ENCODE data around the gene OSBPL6. TPM values are rescaled to one million over a fixed set of nuclear protein-coding genes. Genes with fewer than 3 reads are reported as not detected.

The OSBPL6 gene
- total RNA-seq, 2 experiments from 2014 or later = 3.1 to 3.7 TPM

DNA sequence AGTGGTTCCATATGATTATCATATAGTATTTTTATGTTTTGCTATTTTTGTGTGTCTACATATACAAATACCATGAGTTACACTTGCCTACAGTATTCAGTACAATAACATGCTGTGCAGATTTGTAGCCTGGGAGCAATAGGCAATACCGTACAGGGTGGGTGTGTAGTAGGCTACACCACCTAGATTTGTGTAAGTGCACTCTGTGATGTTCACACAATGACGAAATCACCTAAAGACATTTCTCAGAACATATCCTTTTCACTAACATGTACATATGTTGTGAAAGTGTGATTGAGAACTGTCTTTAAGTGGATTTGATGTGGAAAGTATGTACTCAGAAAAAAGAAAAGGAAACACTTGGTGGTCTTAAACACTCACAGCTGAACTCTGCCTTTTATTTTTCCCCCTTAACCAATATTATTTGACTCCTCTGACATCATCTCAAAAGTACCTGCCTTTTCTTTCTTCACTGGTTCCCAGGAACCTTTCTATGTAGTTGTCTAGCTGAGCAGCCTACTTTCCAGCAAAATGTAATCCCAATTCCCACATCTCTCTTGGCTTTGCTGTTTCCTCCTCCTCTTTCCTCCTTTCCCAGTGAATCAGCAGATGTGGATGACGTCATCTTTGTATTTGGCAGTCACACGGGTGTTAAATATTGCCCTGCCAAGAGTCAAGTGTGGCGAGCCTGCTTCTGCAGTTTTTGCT is 47.7 kb downstream of the OSBPL6 start:
- H3K27me3 Mint-ChIP-seq = peaks cover 4% of the 10 kb centered on the region
- H3K4me1 Mint-ChIP-seq = no peaks in the 10 kb centered on the region
- H3K4me3 Mint-ChIP-seq = no peak overlapping the region
- no peaks in the 10 kb centered on the region for H3K9me3 Mint-ChIP-seq
- no peak for DNase-seq
- H3K36me3 Mint-ChIP-seq = no peaks in the 10 kb centered on the region
- H3K27ac Mint-ChIP-seq = no peak overlapping the region

DNA sequence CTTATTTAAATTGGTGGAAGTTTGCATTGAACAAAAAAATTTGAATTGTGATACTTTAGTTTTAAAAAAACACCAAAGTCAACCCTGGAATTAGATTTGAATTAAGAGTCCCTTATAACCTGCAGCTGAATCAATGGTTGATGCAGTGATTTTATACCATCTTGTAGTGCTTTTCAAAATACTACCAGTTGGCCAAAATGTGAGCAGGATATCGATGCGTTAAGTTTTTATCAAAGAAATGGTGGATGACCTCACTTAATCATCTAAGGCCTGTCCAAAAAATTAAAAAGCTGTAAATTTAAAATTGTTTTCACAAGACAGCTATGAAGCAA is 48.2 kb downstream of the OSBPL6 start:
- no peak overlapping the region for H3K27ac Mint-ChIP-seq
- H3K36me3 Mint-ChIP-seq = no peaks in the 10 kb centered on the region
- H3K4me1 Mint-ChIP-seq = no peaks in the 10 kb centered on the region
- H3K27me3 Mint-ChIP-seq = peaks cover 7% of the 10 kb centered on the region
- no peaks in the 10 kb centered on the region for H3K9me3 Mint-ChIP-seq
- DNase-seq = no peak
- H3K4me3 Mint-ChIP-seq = no peak overlapping the region

DNA sequence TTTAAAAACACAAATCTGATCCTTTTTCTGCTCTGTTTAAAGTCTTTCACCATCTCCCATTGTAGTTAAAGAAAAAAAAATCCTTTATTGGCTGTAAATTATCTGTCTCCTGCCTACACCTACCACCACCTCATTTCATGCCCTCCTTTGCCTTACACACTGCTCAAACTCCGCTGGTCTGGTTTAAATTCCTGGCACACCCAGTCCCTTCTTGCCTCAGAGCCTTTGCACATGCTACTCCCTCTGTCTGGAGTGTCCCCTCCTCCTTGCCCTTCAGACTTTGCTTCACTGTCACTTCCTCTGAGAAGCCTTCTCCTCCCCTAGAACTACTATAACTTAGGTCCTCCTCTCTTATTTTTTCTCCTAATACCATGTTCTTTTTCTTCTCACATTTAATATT is 49.6 kb downstream of the OSBPL6 start:
- Mint-ChIP-seq H3K27ac (no peak overlapping the region), H3K36me3 (no peaks in the 10 kb centered on the region), H3K9me3 (no peaks in the 10 kb centered on the region), H3K27me3 (peaks cover 7% of the 10 kb centered on the region), H3K4me3 (no peak overlapping the region), H3K4me1 (no peaks in the 10 kb centered on the region)
- no peak for DNase-seq

DNA sequence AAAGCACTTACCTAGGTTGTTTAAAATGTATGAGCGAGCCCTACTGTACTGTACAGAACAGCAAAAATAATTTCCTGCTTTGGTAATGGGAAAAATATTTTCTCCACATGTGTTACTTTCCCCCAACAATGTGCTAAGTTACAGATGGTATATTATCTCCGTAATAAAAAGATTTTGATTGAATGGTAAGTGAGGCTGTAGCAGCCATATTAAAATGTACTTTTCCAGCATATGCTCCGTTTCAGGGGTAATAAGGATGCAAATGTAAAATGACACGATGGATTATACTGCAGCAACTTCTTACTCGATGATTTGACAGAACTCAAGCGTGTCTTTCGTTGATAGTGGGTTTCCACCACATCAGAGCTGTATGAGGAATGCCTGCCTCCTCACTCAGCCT is 50.5 kb downstream of the OSBPL6 start:
- no peaks in the 10 kb centered on the region for H3K4me1 Mint-ChIP-seq

DNA sequence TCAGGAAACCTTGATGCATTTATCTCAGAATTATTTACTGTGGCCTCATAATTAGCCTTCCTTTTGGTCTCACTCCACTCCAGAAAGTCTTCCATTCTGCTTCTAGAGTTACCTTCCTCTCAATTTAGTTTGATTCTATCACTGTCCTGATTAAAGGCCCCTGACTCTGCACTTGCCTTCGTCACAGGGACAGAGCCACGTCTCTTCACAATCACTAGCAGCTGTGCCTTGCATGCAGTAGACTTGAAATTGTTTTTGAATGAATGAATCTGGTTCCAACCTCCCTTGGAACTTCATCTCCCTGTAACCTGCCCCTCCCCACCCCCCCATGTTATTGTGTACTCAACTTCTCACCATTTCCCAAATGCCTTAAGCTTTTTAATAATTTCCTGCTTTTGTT is 52.4 kb downstream of the OSBPL6 start:
- no peaks in the 10 kb centered on the region for H3K4me1 Mint-ChIP-seq
- H3K27me3 Mint-ChIP-seq = peaks cover 7% of the 10 kb centered on the region
- no peaks in the 10 kb centered on the region for H3K36me3 Mint-ChIP-seq
- DNase-seq = no peak
- no peak overlapping the region for H3K27ac Mint-ChIP-seq
- H3K4me3 Mint-ChIP-seq = no peak overlapping the region
- H3K9me3 Mint-ChIP-seq = no peaks in the 10 kb centered on the region

More for the DNA sequence above, 50.5 kb downstream of the OSBPL6 start:
- Mint-ChIP-seq H3K9me3 (no peaks in the 10 kb centered on the region), H3K36me3 (no peaks in the 10 kb centered on the region), H3K27ac (no peak overlapping the region), H3K4me3 (no peak overlapping the region), H3K27me3 (peaks cover 7% of the 10 kb centered on the region)
- DNase-seq = no peak

DNA sequence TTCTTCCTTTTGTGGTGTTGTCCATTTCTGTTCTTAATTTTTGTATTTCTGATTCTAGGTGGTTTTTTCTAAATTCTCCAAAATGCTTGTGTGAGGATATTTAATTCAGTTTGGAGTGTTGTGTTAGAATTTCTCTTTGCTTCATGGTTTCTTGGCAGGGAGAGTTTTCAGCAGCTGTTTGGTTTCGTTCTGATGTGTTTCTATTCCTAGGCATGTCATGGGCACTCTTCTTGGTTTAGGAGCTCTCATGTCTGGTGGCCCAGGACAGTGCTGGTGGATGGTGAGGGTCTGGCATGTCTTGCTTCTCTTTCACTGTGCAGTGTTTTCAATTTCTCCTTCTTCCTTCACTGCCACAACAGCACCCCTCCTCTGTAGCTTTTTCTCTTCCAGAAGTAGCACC is 52.9 kb downstream of the OSBPL6 start:
- DNase-seq = no peak
- H3K4me3 Mint-ChIP-seq = no peak overlapping the region
- no peak overlapping the region for H3K27ac Mint-ChIP-seq
- H3K36me3 Mint-ChIP-seq = no peaks in the 10 kb centered on the region
- H3K4me1 Mint-ChIP-seq = no peaks in the 10 kb centered on the region
- H3K9me3 Mint-ChIP-seq = no peaks in the 10 kb centered on the region
- H3K27me3 Mint-ChIP-seq = peaks cover 7% of the 10 kb centered on the region

DNA sequence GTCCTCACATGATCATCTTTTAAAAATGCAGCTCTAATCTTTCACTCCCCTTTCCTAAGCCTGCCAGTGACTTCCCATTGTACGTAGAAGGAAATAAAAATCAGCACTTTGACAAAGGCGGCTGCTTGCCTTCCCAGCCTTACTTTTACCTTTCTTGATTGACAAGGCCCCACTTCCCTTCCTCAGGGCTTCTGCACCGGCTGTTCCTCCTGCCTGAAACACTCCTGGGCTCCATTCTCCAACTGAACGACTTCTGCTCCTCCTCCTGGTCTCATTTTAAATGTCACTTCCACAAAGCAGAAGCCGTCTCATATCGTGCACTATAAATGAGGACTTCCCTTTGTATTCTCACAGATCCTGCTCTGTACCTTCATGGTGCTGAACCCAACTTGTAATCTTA is 56.1 kb downstream of the OSBPL6 start:
- H3K4me1 Mint-ChIP-seq = no peaks in the 10 kb centered on the region
- no peak overlapping the region for H3K27ac Mint-ChIP-seq
- H3K36me3 Mint-ChIP-seq = no peaks in the 10 kb centered on the region
- no peak for DNase-seq
- no peak overlapping the region for H3K4me3 Mint-ChIP-seq
- H3K9me3 Mint-ChIP-seq = no peaks in the 10 kb centered on the region
- H3K27me3 Mint-ChIP-seq = peaks cover 7% of the 10 kb centered on the region

DNA sequence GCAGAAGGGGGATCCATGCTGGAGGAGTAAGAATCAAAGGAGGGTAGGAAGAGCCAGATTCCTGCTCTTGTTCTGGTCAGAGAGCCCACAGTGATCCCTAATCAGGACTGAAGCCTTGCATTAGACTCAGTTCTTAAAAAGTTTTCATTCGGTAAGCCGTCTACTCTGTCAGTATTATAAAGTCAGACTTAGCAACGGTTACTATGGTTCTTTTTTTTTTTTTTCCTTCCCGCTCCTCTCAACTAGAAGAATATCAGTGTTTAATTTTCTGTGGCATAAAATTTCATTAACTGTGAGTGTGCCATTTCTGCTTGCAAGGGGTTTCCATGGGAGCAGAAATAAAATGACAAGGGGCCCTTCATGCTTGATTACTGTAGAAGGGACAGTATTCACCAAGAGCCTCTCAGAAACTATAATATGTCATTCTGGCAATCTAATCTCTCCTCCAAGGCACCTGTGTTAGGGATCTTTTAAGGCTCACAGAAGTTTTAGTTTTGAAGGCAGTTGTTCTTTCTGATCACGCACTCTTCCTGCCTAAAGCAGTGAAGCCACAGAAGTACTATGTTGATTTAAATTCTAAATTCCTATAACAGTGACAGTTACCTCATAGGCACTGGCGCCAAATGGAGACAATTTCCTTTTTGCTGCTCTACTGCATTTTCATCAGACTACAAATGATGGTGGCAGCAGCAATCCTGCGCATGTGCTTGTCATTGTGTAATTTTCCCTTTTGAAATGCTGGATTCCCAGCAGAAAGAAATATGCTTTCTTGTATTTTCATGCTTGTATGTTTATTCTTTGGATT is 57.0 kb downstream of the OSBPL6 start:
- DNase-seq = no peak
- Mint-ChIP-seq H3K27me3 (peaks cover 4% of the 10 kb centered on the region), H3K27ac (no peak overlapping the region), H3K4me3 (no peak overlapping the region), H3K9me3 (no peaks in the 10 kb centered on the region), H3K4me1 (no peaks in the 10 kb centered on the region), H3K36me3 (no peaks in the 10 kb centered on the region)

DNA sequence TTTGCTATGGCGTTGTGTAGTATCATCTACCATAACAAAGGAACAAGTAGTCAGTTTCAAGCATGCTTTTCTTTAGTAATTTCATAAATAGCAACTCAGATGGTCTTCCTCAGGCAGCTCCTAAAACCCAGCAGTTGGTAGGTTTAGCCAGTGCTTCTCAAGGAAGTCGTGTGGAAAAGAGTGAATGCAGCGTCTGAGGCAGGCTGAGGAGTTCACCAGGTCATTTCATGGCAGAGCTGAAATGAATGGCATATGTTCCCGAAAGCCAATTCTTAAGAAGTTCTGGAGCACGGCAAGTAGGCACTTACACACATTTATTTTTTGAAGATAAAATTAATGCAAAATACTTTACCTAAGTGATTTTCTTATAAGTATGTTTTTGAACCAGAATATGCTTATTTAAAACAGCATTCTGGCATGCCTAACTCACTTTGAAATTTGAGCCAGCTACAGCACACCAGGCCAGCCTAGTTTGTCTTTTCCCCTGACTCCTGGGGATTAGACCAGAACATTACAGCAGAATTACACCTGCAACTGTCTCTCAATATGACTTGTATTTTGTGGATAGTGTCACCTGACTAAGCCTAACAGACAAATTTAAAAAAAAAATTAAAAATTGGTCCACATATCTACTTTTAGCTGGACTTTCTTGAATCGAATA is 62.2 kb downstream of the OSBPL6 start:
- Mint-ChIP-seq H3K9me3 (no peaks in the 10 kb centered on the region), H3K4me1 (no peaks in the 10 kb centered on the region), H3K4me3 (no peak overlapping the region), H3K27me3 (no peaks in the 10 kb centered on the region), H3K36me3 (no peaks in the 10 kb centered on the region), H3K27ac (no peak overlapping the region)
- DNase-seq = no peak

DNA sequence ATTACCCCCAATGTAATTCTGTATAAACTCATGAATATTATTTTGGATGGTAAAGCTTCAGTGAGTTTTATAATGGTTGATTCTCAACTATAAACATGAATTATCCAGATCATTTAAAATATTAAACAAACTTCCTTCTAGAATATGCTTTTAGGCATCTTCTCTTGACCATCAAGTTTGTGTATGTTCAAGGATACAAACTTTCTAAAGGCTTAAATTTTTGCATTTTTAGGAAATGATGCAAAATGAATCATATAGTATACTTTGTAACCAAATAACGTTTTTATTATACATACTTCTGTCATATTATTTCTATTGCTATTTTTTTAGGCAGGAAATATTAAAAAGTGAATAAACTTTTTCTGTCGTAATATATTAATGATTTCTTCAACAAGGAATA is 62.8 kb downstream of the OSBPL6 start:
- Mint-ChIP-seq H3K9me3 (no peaks in the 10 kb centered on the region), H3K27me3 (no peaks in the 10 kb centered on the region), H3K27ac (no peak overlapping the region), H3K36me3 (no peaks in the 10 kb centered on the region), H3K4me1 (no peaks in the 10 kb centered on the region), H3K4me3 (no peak overlapping the region)
- DNase-seq = no peak

DNA sequence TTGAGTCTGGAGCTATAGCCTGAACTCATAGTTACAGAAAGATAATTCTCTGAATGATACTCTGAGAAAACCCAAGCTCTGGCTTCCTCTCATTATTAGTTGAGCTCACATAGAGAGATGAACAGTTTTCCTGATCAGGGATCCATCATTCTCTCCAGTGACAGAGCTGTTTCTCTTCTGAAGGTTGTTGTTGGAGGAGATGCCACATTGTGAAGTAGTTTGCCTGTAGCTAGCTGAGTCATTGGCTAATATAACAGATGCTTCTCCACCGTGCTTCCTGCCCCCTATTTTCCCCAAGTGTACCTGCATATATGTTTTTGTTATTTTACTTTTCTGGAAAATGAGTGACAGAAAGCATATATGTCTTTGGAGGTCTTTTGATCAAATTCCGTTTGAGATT is 64.6 kb downstream of the OSBPL6 start:
- Mint-ChIP-seq H3K4me1 (no peaks in the 10 kb centered on the region), H3K4me3 (no peak overlapping the region), H3K9me3 (no peaks in the 10 kb centered on the region)

DNA sequence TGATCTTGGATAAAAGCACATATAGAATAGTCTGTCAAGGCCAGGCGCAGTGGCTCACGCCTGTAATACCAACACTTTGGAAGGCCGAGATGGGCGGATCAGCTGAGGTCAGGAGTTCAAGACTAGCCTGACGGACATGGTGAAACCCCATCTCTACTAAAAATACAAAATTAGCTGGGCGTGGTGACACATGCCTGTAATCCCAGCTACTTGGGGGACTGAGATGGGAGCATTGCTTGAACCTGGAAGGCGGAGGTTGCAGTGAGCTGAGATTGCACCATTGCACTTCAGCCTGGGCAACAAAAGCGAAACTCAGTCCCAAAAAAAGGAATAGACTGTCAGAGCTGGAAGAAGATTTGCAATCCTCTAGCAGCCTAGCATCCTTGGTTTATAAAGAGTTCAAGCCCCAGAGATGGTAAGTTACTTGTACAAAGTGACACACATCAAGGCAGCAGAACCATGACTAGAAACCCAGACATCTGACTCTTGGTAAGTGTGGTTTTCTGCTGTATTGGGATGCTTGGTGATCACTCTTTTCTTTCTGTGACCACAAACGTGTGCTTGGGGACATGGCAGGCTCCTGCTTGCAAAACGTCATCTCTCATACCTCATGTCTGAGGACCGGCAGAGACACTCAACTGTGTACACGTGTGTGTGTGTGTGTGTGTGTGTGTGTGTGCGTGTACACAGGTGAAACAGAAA is 69.0 kb downstream of the OSBPL6 start:
- Mint-ChIP-seq H3K27me3 (no peaks in the 10 kb centered on the region), H3K4me1 (peaks cover 2% of the 10 kb centered on the region), H3K9me3 (no peaks in the 10 kb centered on the region), H3K4me3 (no peak overlapping the region), H3K36me3 (no peaks in the 10 kb centered on the region), H3K27ac (no peak overlapping the region)
- DNase-seq = no peak

More for the DNA sequence above, 64.6 kb downstream of the OSBPL6 start:
- no peaks in the 10 kb centered on the region for H3K36me3 Mint-ChIP-seq
- no peak overlapping the region for H3K27ac Mint-ChIP-seq
- no peak for DNase-seq
- H3K27me3 Mint-ChIP-seq = no peaks in the 10 kb centered on the region

DNA sequence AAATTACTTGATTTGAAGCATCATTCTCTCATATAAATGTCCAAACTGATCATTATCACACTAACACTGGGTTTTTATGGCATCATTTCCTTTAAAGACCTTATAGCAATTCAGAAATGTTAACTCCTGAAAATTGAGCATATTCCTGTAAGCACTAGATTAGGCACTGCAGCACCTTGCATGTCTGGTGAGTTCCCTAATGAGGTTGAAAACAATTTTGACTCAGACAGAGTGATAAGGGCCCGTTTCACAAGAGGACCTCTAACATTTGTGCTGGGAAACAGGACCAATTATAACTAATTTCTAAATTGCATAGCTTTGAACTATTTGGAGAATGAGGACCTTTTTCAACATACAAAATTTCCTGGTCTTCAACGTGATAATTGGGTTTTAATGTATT is 69.9 kb downstream of the OSBPL6 start:
- no peaks in the 10 kb centered on the region for H3K9me3 Mint-ChIP-seq
- H3K27ac Mint-ChIP-seq = no peak overlapping the region
- no peaks in the 10 kb centered on the region for H3K36me3 Mint-ChIP-seq
- peaks cover 2% of the 10 kb centered on the region for H3K4me1 Mint-ChIP-seq
- H3K4me3 Mint-ChIP-seq = no peak overlapping the region
- no peaks in the 10 kb centered on the region for H3K27me3 Mint-ChIP-seq
- no peak for DNase-seq

DNA sequence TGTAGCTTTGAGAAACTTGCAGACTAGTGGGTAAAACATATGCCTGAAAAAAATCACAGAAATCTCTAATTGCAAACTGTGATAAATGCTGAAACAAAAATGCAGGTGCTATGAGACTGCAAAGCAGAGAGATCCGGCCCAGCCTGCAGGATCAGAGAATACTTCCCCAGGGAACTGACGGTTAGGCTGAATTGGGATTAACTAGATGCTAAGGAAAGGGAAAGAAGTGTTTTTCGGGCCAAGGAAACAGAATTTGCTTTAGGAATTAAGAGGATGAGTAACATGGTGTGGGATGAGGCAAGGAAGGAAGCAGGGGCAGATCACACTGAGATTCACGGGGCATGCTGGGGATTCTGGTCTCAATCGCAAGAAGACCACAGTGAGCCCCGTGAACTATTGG is 71.5 kb downstream of the OSBPL6 start:
- H3K4me1 Mint-ChIP-seq = peaks cover 2% of the 10 kb centered on the region

DNA sequence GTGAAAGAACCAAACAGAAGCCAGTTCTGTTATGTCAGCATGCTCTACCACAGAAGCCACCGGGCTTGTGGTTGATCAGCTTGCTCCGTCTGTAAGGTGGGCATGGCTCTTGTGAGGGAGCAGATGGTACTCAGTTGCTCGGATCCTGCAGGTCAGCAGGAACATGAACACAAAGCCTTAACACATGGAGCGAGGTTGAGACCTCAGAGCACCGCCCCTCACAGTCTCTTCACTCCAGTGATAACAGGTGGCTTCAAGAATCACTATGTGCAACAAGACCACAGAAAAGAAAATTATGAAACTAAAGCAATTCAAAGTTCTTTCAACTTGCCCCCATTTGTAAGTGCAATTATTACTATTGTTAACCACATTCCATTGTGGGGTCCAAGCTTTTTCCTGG is 72.1 kb downstream of the OSBPL6 start:
- Mint-ChIP-seq H3K27ac (no peak overlapping the region), H3K4me1 (peaks cover 2% of the 10 kb centered on the region), H3K36me3 (no peaks in the 10 kb centered on the region), H3K27me3 (no peaks in the 10 kb centered on the region), H3K4me3 (no peak overlapping the region), H3K9me3 (no peaks in the 10 kb centered on the region)
- no peak for DNase-seq

More for the DNA sequence above, 71.5 kb downstream of the OSBPL6 start:
- Mint-ChIP-seq H3K4me3 (no peak overlapping the region), H3K9me3 (no peaks in the 10 kb centered on the region), H3K27me3 (no peaks in the 10 kb centered on the region), H3K36me3 (no peaks in the 10 kb centered on the region), H3K27ac (no peak overlapping the region)
- DNase-seq = no peak

All from activated naive CD8-positive, alpha-beta T cell treated with anti-CD3 and anti-CD28 coated beads for 36 hours (primary cell).